ENCODE data around the gene SLC2A13.
"Not testable (repeated sequence)": the region's sequence is repeated elsewhere in the genome, so short reads cannot be mapped to it uniquely, and the experiment has no call there.

The SLC2A13 gene

DNA sequence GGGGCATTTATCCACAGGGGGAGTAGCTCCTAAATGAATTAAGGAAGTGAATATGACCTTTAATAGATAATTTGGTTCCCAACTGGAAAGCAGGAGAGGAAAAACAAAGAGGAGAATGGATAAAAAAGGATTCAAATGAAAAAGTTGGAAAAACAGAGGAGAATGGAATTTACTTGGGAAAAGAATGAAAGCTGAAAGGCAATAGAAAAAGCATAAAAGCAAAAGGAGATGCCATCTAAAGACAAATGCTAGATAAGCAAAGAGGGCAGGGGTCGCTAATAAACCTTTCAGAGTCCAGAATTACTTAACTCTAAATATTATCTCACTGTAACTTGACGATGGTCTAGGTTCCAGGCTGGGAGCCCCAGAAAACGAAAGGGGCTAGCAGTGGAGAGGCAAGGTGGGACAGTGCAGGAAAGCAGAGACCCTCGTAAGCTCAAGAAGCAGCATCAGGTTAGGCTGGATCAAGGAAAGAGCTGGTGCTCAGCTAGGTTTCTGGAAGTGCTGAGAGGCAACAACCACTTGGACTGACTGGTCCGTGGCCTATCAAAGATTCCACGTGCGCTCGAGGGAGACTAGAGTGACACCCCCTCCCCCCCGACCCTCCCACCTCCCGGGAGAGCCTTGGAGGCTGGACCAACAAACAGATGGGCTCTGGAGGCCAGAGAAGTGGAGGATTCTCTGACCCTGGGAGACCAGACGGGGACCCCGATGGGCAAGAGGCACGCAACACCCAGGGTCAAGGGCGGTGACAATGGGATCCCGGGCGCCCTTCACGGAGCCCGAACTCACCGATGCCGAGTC is 1.2 kb downstream of the SLC2A13 start:
- DNase-seq (ENCODE audit: low spot score): no peak

DNA sequence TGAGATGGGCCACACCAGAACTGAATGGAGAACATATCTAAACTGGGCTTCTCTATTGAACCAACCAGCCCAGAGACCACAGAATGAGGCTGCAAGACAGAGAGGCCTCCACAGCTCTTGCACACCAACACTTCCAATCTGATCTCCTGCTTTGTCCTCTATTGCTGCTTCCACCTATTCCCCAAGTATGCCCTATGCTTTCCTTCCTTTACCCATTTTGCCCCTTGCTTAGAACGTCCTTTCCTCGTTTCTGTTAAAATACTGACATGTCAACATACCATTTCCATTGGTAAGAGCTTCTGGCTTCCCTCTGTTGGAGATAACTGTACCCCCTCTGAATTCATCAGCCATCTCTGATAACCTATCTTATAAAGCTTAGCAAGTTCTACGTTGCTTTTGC is 2.8 kb downstream of the SLC2A13 start:
- no peak for DNase-seq (ENCODE audit: low spot score)

GRCh38 chr12:40101747-40102146 is 4.1 kb downstream of the SLC2A13 start:
- no peak for DNase-seq (ENCODE audit: low spot score)

DNA sequence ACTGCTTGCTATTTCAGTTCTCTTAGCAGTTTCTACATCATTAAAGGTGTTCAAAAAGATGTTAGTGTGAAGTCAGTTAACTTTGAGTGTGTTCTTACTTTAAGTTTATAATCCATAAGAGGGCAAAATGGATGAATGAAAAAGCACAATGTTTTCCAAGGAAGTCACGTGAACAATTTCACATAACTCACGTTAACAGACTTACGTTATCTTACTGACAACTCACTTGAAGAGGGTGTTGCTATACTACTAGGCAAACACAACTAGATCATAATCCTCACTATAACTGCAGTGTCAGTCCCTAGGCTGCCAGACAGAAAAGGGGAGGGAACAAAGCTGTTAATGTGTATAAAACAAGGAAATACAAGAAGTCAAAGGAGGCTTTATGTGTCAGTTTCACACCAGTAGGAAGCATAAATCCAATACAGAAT is 6.4 kb downstream of the SLC2A13 start:
- DNase-seq (ENCODE audit: low spot score): no peak

DNA sequence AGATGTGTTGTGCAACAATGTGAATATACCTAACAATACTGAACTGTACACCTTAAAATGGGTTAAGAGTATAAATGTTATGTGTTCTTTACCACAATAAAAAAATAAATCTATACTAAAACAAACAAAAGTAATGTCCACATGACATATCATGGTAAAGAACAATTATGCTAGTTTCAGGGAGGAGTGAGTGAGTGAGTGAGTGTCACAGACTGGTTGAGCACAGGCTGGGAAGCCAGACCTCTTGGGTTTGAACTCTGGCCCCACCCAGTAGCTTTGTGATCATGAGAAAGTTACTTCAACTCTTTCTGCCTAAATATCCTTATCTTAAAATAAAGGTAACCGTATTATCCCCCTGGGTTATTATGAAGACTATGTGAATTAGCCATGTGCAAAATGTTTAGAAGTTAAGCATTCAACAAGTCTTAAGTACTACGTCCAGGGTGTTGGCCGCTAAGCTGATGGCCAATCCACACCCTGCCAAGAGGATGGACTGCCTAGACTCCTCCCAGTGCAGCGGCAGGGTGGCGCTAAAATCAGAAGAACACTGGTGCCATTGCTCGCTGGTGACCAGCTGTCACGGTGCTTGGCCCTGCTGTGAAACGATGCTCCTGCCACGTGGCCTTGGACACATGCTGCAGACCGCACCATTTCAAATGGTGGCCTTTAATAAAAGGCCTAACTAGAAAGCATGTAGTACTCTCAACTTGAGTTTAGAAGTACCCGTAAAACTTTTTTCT is 7.3 kb downstream of the SLC2A13 start:
- DNase-seq (ENCODE audit: low spot score): no peak

- DNase-seq (ENCODE audit: low spot score): no peak
These were observed 12.4 kb downstream of the SLC2A13 start for GRCh38 chr12:40093512-40093911.

DNA sequence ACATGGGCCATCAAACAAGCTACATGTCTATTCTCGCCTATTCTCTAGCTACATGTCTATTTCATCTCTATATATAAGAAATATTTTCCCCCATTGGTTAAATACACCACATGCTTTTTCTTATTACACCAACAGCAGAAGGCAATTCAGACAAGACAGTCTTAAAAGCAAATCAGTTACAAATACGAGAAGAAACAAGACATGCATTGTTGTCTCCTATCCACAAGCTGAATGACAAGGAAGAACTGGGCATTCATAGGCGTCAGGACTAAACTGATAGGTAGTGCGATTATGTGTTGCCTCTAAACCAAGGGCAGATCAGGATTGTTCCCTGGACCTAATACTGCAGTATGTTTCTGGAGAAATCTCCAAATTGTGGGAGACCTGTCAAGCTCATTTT is 19.4 kb downstream of the SLC2A13 start:
- DNase-seq (ENCODE audit: low spot score): no peak

- no peak for DNase-seq (ENCODE audit: low spot score)
These were observed 27.6 kb downstream of the SLC2A13 start for GRCh38 chr12:40078266-40078665.

DNA sequence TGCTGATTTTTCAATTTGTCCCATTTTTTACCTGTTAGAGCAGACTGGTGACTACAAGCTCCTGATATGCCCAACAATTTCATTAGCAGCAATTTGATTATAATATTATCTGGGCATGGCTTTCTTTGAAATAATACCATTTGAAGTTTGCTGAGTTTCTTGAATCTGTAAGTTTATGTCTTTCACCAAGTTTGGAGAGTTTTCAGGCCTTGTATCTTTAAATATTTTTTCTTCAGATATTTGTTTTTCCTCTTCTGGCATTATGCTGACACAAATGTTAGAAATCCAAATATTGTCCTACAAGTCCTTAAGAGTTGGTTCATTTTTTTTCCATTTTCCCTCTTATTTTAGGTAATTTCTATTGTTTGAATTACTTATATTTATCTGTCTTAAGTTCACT is 30.4 kb downstream of the SLC2A13 start:
- no peak for DNase-seq (ENCODE audit: low spot score)

DNA sequence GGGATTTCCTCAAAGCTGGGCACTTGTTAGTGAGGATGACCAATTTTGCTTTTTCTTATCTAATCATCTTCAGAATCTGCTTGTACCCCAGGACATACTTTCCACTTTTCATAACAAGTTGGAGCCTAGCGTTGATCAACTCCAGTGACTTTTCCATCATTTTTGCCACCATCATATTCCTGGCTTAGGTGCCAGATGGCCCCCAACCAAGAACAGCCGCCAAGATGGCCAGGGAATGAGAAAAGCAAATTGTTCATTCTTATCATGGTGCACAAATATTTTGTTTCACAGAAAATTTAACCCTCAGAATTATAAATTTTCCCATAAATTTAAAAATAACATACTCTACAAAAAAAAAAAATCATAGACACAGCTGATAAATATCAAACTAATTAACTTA is 37.5 kb downstream of the SLC2A13 start:
- DNase-seq (ENCODE audit: low spot score): no peak

DNA sequence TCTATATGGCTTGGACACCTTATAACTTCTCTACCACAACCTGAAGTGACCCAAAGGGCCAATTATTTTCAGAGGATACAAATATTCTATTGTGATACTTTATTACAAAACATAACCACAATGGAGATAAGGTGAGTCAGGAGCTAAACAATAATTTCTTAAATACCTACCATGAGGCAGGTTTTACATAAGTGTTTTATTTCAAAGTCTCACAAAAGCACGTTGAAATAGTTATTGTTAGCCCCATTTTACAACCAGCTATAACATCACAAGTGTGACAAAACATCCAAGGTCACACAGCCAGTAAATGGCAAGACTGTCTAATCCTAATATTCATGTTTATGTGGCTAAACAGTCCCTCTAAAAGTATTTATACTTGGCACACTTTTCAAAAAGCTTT is 40.2 kb downstream of the SLC2A13 start:
- DNase-seq (ENCODE audit: low spot score): no peak

GRCh38 chr12:40063414-40063813 is 42.5 kb downstream of the SLC2A13 start:
- no peak for DNase-seq (ENCODE audit: low spot score)

- DNase-seq (ENCODE audit: low spot score): no peak
These were observed 47.1 kb downstream of the SLC2A13 start for GRCh38 chr12:40058721-40059190.

DNA sequence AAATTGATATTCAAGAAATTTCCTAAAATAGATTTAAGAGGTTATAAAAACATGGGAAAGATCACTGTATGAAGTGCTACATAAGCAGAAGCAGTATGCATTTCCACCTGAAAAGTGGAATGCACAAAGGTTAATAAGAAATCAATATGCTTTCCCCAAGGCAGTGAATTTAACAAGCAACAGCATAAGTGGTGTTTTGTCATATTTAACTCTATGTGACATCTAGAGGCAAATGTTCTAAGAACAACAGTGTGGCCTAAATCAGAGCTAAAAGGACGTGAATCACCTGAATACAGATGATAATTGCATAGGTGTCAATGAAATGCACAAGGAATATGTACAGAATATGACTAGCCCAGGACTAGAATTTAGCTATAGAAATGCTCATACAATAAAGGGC is 49.5 kb downstream of the SLC2A13 start:
- no peak for DNase-seq (ENCODE audit: low spot score)

DNA sequence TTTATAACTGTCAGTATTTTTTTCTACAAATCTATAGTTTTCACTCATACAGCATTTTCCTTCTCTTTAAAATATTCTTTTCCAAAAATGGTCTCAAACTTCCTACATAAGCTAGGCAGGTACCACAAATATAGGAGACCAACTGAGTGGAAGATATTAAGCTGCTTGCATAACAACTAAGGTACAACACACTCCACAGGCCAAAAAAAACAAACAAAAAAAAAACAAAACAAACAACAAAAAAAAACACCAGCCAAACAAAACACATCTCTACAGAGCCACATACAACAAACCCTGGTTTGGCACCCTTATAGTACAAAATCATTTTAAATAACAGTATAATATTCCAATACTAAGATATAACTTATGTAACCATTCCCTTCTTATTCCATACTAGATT is 50.1 kb downstream of the SLC2A13 start:
- DNase-seq (ENCODE audit: low spot score): no peak

- no peak for DNase-seq (ENCODE audit: low spot score)
These were observed 50.7 kb downstream of the SLC2A13 start for GRCh38 chr12:40055228-40055579.

DNA sequence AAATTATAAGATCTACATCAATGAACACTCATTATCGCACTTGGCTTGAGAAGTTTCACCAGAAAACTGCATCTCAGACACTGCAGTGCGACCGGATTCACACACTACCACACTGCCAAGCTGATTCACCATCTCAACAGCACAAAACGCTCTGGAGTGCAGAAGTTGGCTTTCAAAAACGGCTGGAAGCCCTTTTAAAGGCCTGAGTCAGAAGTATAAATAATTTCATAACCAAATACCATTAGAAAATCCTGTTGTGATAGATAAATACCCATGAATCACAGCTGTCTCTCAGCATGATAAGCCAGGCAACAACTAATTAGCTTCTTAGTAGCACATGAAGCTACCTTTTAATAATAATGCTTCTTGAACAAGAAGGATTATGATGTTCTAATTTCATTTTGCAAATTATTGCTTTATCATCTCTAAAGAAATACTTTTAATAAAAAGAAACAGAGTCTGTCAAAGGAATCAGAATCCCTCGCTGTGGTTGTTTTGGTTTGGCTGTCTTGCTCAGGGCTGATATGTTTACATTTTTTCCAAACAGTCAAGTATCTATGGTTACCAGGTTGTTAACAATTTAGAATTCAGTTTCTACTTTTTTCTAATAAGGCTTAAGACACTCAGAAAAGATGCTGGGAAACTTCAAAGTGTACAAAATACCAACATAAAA is 51.2 kb downstream of the SLC2A13 start:
- DNase-seq (ENCODE audit: low spot score): no peak

GRCh38 chr12:40049268-40049667 is 56.6 kb downstream of the SLC2A13 start:
- no peak for DNase-seq (ENCODE audit: low spot score)

- DNase-seq (ENCODE audit: low spot score): not testable (repeated sequence)
These were observed 58.9 kb downstream of the SLC2A13 start for GRCh38 chr12:40047002-40047401.

GRCh38 chr12:40045656-40046055 is 60.2 kb downstream of the SLC2A13 start:
- DNase-seq (ENCODE audit: low spot score): no peak

DNA sequence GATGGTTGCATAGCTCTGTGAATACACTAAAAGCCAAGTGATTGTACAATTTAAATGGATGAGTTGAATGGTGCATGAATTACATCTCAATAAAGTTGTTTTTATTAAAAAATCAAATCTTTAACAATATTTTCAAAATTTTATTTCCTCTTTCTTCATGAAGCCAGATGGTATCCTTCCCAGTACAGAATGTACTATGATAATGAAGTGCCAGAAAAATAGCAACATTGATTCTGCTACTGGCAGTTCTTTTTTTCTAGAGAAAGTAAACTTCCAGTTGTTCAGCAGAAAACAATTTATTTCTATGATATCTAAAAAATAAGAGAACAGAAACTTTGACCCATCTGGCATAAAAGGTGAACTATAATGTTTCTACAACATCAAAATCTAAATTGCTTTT is 61.5 kb downstream of the SLC2A13 start:
- no peak for DNase-seq (ENCODE audit: low spot score)

DNA sequence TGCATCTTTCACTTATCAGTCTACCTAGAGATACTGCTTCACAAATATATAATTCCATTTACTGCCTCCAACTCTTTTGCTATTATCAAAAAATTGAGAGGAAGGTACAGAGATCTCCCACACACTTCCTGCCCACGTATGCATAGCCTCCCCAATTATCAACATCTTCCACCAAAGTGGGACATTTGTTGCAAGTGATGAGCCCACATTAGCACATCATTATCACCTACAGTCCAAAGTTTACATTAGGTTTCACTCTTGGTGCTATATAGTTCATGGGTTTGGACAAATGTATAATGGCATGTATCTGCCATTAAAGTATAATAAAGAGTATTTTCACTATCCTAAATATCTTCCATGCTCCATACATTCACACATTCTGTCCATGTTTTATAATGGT is 66.3 kb downstream of the SLC2A13 start:
- no peak for DNase-seq (ENCODE audit: low spot score)

GRCh38 chr12:40038619-40039018 is 67.3 kb downstream of the SLC2A13 start:
- no peak for DNase-seq (ENCODE audit: low spot score)

All from D341Med (cell line).